Ovary (tissue), 9 donors: ENCODE results near the gene PPHLN1. TPM values are rescaled to one million over a fixed set of nuclear protein-coding genes. Genes with fewer than 3 reads are reported as not detected.

Experiments used
- DNase-seq, 5 donors: peaks; one replicate each; pipeline ENCODE4 v3.0.0-alpha.2; 2019 to 2020
- H3K27ac ChIP-seq, 2 donors: fragments of 200-600 bp; one replicate each; pipeline versions ENCODE4 v1.5.1 to v1.8.0; 2019 to 2022
- H3K27me3 ChIP-seq: fragments of 200-600 bp; one replicate; pipeline ENCODE4 v1.8.0; 2022
- H3K36me3 ChIP-seq: fragments of 200-600 bp; sonication (generic); one replicate; pipeline ENCODE4 v1.5.1; 2019
- H3K4me1 ChIP-seq: one replicate; pipeline ENCODE4 v1.8.1; 2013; ENCODE audit warnings: mild to moderate bottlenecking, moderate library complexity; ENCODE audit not compliant: insufficient read depth
- H3K4me3 ChIP-seq: fragments of 200-600 bp; sonication (generic); one replicate; pipeline ENCODE4 v1.5.1; 2017
- H3K9me3 ChIP-seq, 2 donors: fragments of 200-600 bp in 1 of 2; sonication (generic) in 1 of 2; one replicate each; pipeline versions ENCODE4 v1.5.1 to v1.8.1; 2013 to 2019; ENCODE audit warnings: mild to moderate bottlenecking in 1 of 2, moderate library complexity in 1 of 2
- CTCF ChIP-seq, 3 donors: fragments of 450-650 bp in 2 of 3; fragments of 200-600 bp in 1 of 3; IDR thresholded peaks; one replicate each; pipeline versions ENCODE4 v1.5.1 to v1.8.0; 2016 to 2022; ENCODE audit warnings: antibody characterized with exemption in 3 of 3, mild to moderate bottlenecking in 1 of 3
- EP300 ChIP-seq: sonication (generic); formaldehyde crosslinking; IDR thresholded peaks from one replicate; pipeline ENCODE4 v1.6.1; 2017; ENCODE audit warnings: antibody characterized with exemption
- POLR2A ChIP-seq: fragments of 450-650 bp; IDR thresholded peaks from one replicate; pipeline ENCODE4 v1.6.1; 2017; ENCODE audit warnings: antibody characterized with exemption, mild to moderate bottlenecking, moderate library complexity
- WGBS, 3 donors: extraction: QIAGEN DNeasy Blood & Tissue Kit in 1 of 3; methylation state at CpG; one replicate each; pipeline versions ENCODE4 v1.1.5 to v1.1.7; 2013 to 2017; 5-methylcytosine and 5-hydroxymethylcytosine counted together
- intact Hi-C, 4 donors: fragments of 100-400 bp; cut with DNase I; formaldehyde crosslinking; loops; one replicate each; pipeline versions ENCODE4 v1.11.0 to v1.15.1; 2022 to 2023
- polyA plus RNA-seq, 2 donors: library from polyadenylated mRNA; stranded (reverse); fragments of 200-250 nt in 1 of 2; fragments of 350-450 nt in 1 of 2; fragmentation: Illumina TruSeq in 1 of 2; extraction: RNeasy Lipid Tissue Mini Kit (QIAGEN cat#74804) in 1 of 2; gene quantifications; one replicate each; pipeline ENCODE4 v1.2.3, GENCODE V29; 2013 to 2014
- total RNA-seq, 7 donors: library from RNA; depleted of rRNA in 2 of 7; stranded (reverse); fragments of >200 nt in 2 of 7; fragmentation: NEBNext Ultra II Directional in 3 of 7; extraction: Animal tissue kit (Norgen Biotek cat#: 25700) in 3 of 7; gene quantifications; one replicate each; pipeline versions ENCODE4 v1.1.0 to v1.2.4, GENCODE V29; 2016 to 2023
- donor health status: DM: no; HTN: no; CAD: no; lungs with moderate emphysema.
- donor health status: DM: no; HTN: no; CAD: no.
- donor health status: Bipolar disorder and iron deficiency.
- donor health status: DM: yes; HTN: yes; CAD: no.
- donor health status: DM: no; HTN: no; CAD: no.
- donor health status: DM: yes; HTN: yes; CAD: no.

Gene PPHLN1
- total and polyA plus RNA-seq, 9 donors: 35.6 to 68.9 (median 53.8) TPM

DNA sequence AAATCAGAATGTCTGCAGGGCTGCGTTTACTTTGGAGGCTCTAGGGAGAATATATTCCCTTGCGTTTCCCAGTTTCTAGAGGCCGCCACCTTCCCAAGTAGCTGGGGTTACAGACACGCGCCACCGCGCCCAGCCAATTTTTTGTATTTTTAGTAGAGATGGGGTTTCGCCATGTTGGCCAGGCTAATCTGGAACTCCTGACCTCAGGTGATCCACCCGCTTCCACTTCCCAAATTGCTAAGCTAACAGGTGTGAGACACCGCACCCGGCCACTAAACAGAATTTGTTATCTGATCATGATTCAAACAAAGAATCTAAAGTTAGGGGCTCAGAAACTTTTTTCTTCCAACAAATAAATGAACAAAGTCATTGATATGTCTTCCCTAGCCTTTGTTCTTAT lies 114.6 kb downstream of the PPHLN1 start:
- intact Hi-C loops: no loop called here
- no peak for DNase-seq
- no peaks in the 10 kb centered on the region for H3K4me1 ChIP-seq
- no peaks in the 10 kb centered on the region for H3K27me3 ChIP-seq
- no peak for TF ChIP-seq CTCF (IDR thresholded peaks at IDR 0.05)
- TF ChIP-seq EP300: no peak
- TF ChIP-seq POLR2A: no peak
- no peaks in the 10 kb centered on the region for H3K9me3 ChIP-seq
- WGBS, 3 donors: 95 to 99% (median 98%) methylated on average over 11 of the region's 11 CpGs
- H3K27ac ChIP-seq: no peak overlapping the region
- H3K4me3 ChIP-seq: no peak overlapping the region
- H3K36me3 ChIP-seq: no peaks in the 10 kb centered on the region

DNA sequence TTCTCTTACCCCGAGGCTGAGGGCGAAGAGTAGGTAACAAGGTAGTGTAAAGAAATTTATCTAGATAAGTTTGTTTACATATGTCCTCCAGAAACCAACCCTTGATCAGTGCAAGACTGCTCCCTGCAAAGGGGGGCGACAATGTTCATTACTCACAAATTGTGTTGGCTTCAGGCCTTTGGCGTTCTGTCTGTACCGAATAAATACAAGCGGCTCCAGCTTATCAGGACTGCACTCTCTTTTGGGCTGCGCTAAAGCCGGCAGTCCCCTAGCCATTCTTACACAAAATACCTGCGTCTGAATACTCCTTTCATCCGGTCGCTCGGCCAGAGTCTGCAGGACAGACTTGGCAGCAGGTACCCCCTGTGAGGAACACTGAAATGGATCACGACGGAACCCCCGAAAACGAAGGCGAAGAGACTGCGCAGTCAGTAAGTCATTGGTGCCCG lies 116.4 kb downstream of the PPHLN1 start:
- 90 to 92% (median 91%) methylated on average over 19 of the region's 19 CpGs for WGBS, 3 donors
- no peaks in the 10 kb centered on the region for H3K4me1 ChIP-seq
- no peaks in the 10 kb centered on the region for H3K27me3 ChIP-seq
- H3K4me3 ChIP-seq: no peak overlapping the region
- H3K27ac ChIP-seq: no peak overlapping the region
- TF ChIP-seq CTCF (IDR thresholded peaks at IDR 0.05) (no peak), EP300 (no peak), POLR2A (no peak)
- H3K9me3 ChIP-seq: no peaks in the 10 kb centered on the region
- intact Hi-C loops: no loop called here
- no peaks in the 10 kb centered on the region for H3K36me3 ChIP-seq
- no peak for DNase-seq

DNA sequence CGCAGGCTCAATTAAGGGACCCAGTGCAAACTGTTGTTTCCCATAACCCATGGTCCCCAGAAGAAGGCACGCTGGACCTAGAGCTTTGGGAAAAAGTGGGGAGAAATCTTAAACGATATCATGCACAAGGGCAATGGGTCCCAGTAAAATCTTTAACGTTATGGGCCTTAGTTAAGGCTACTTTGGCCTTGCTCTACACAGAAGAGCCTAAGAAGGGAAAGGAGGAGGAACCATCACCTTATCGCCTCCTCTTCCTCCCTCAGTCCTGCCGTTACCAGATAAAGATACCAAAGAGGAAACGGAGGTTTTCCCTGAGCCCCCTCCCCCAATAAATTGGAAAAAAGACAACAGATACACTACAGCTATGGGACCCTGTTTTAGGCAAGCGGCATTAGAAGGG lies 116.9 kb downstream of the PPHLN1 start:
- H3K27me3 ChIP-seq: no peaks in the 10 kb centered on the region
- intact Hi-C loops: no loop called here
- H3K9me3 ChIP-seq: no peaks in the 10 kb centered on the region
- no peaks in the 10 kb centered on the region for H3K4me1 ChIP-seq
- 92 to 96% (median 94%) methylated on average over 8 of the region's 8 CpGs for WGBS, 3 donors
- no peak for DNase-seq
- H3K27ac ChIP-seq: no peak overlapping the region
- H3K36me3 ChIP-seq: no peaks in the 10 kb centered on the region
- H3K4me3 ChIP-seq: no peak overlapping the region
- TF ChIP-seq EP300 (no peak), POLR2A (no peak), CTCF (IDR thresholded peaks at IDR 0.05) (no peak)

DNA sequence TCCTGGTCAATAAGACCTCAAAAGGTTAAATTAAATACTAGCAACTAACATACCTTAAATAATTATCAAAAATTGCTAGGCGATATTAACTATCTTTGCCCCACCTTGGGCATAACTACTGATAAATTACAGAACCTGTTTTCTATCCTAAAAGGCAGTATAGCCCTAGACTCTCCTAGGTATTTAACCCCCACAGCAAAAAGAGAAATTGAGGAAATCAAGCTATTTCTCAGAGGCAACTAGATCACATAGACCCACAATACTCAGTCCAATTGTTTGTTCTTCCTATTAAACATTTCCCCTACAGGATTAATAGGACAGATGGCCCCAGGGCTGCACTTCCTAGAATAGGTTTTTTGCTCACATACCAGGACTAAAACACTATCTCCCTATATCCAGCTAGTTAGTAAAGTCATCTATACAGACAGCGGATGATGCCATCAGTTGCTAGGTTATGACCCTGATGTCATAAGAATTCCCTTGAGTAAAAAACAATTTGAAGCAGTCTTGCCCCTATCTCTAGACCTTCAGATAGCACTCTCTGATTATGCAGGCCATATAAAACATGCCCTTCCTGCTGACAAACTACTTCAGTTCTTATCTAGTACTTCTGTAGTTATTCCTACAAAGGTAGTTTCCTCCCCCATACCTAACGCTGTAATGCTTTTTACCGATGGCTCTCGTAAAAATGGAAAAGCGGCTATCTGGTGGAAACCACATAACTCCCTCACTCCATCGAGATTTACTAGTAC lies 118.4 kb downstream of the PPHLN1 start:
- intact Hi-C loops: no loop called here
- Histone ChIP-seq H3K27me3 (no peaks in the 10 kb centered on the region), H3K36me3 (no peaks in the 10 kb centered on the region), H3K9me3 (no peaks in the 10 kb centered on the region), H3K27ac (no peak overlapping the region), H3K4me1 (no peaks in the 10 kb centered on the region), H3K4me3 (no peak overlapping the region)
- 85 to 95% (median 92%) methylated on average over 7 of the region's 7 CpGs for WGBS, 3 donors
- DNase-seq: no peak
- TF ChIP-seq POLR2A (no peak), EP300 (no peak), CTCF (IDR thresholded peaks at IDR 0.05) (no peak)
